A549 (cell line): ENCODE data around the gene TUB. TPM values are rescaled to one million over a fixed set of nuclear protein-coding genes. Genes with fewer than 3 reads are reported as not detected.

Source experiments
- ATAC-seq, 2 experiments: fragments of 200-7000 bp in 1 of 2; fragments of >200 bp in 1 of 2; cut with Nextera tagmentation in 1 of 2; cut with Tn5 transposase in 1 of 2; 3 replicates each; pipeline versions ENCODE4 v1.8.0 to v1.9.1; 2018 to 2020; ENCODE audit warnings: mild to moderate bottlenecking in 1 of 2, moderate library complexity in 1 of 2
- CTCF ChIA-PET: fragments of 300-600 bp; sonication (Branson Sonifier 250); formaldehyde crosslinking; extraction: SDS; loops from one replicate; lab custom pipeline; 2021; ENCODE audit warnings: antibody characterized with exemption, inconsistent platforms; lab: Yijun Ruan, JAX
- POLR2A ChIA-PET: fragments of 350-600 bp; formaldehyde crosslinking; extraction: SDS; loops from one replicate; lab custom pipeline; 2021; ENCODE audit warnings: antibody characterized with exemption, inconsistent platforms; lab: Yijun Ruan, JAX
- DNase-seq, 2 experiments: peaks; one replicate each; pipeline versions ENCODE4 v3.0.0 to v3.0.0-alpha.2; 2011 to 2016; ENCODE audit warnings: low read depth in 1 of 2, low spot score in 1 of 2
- FAIRE-seq: peaks from 2 replicates; lab custom pipeline; 2011; peaks lifted over from hg19 to GRCh38; lab: Jason Lieb, UNC
- H3K27ac ChIP-seq, 2 experiments: fragments of >200 bp; sonication (Bioruptor Twin); formaldehyde crosslinking; 3 replicates each; pipeline ENCODE4 v1.5.1; 2016 to 2017
- H3K4me1 ChIP-seq: fragments of >200 bp; sonication (Bioruptor Twin); formaldehyde crosslinking; 3 replicates; pipeline ENCODE4 v1.6.1; 2016
- H3K4me2 ChIP-seq: fragments of >200 bp; sonication (Bioruptor Twin); formaldehyde crosslinking; 3 replicates; pipeline ENCODE4 v1.6.1; 2016
- H3K4me3 ChIP-seq: fragments of >200 bp; sonication (Bioruptor Twin); formaldehyde crosslinking; 3 replicates; pipeline ENCODE4 v1.5.1; 2016
- H3K9me3 ChIP-seq: fragments of >200 bp; sonication (Bioruptor Twin); formaldehyde crosslinking; 3 replicates; pipeline ENCODE4 v1.6.1; 2016
- CBX2 ChIP-seq: fragments of 200-600 bp; sonication (generic); IDR thresholded peaks from 2 replicates; pipeline ENCODE4 v1.6.1; 2016; ENCODE audit warnings: low read depth, mild to moderate bottlenecking, borderline replicate concordance
- CHD2 ChIP-seq: fragments of 150-350 bp; IDR thresholded peaks from 2 replicates; pipeline ENCODE4 v1.6.1; 2014; ENCODE audit warnings: low read length; ENCODE audit not compliant: partially characterized antibody
- CHD4 ChIP-seq: fragments of 200-600 bp; sonication (generic); IDR thresholded peaks from 2 replicates; pipeline ENCODE4 v1.6.1; 2016; ENCODE audit warnings: antibody characterized with exemption, mild to moderate bottlenecking, borderline replicate concordance
- ELK1 ChIP-seq: fragments of 150-350 bp; IDR thresholded peaks from 2 replicates; pipeline ENCODE4 v1.6.1; 2014; ENCODE audit warnings: low read depth, mild to moderate bottlenecking, low read length
- EP300 ChIP-seq, 2 experiments: fragments of >200 bp; sonication (Bioruptor Twin); formaldehyde crosslinking; IDR thresholded peaks; 2 replicates in 1 of 2; 3 replicates in 1 of 2; pipeline ENCODE4 v1.6.1; 2016 to 2017
- FOXS1 ChIP-seq: fragments of 250-450 bp; sonication (Bioruptor Pico); IDR thresholded peaks from 2 replicates; pipeline ENCODE4 v1.5.0; 2020; ENCODE audit warnings: mild to moderate bottlenecking, moderate library complexity
- HDAC2 ChIP-seq: fragments of 200-600 bp; sonication (generic); IDR thresholded peaks from 2 replicates; pipeline ENCODE4 v1.6.1; 2016
- HEYL ChIP-seq: fragments of 250-450 bp; sonication (Bioruptor Pico); IDR thresholded peaks from 2 replicates; pipeline ENCODE4 v1.8.0; 2021; ENCODE audit warnings: mild to moderate bottlenecking, moderate library complexity
- JUN ChIP-seq, 2 experiments: fragments of >200 bp; sonication (Bioruptor Twin); formaldehyde crosslinking; IDR thresholded peaks; 2 replicates in 1 of 2; 3 replicates in 1 of 2; pipeline ENCODE4 v1.6.1; 2016 to 2017
- KDM1A ChIP-seq: fragments of 200-600 bp; sonication (generic); IDR thresholded peaks from 2 replicates; pipeline ENCODE4 v1.6.1; 2016; ENCODE audit warnings: low read depth, mild to moderate bottlenecking
- MAZ ChIP-seq: fragments of 150-350 bp; IDR thresholded peaks from 2 replicates; pipeline ENCODE4 v1.6.1; 2014; ENCODE audit warnings: antibody characterized with exemption, low read depth, low read length, borderline replicate concordance
- MYC ChIP-seq: IDR thresholded peaks from 2 replicates; pipeline ENCODE4 v1.6.1; 2012; ENCODE audit warnings: mild to moderate bottlenecking, inconsistent platforms, low read length, improper control_type of control experiment, borderline replicate concordance
- POLR2A ChIP-seq: IDR thresholded peaks from 2 replicates; pipeline ENCODE4 v1.6.1; 2012; ENCODE audit warnings: mild to moderate bottlenecking, low read length
- REST ChIP-seq: fragments of 200-600 bp; sonication (generic); IDR thresholded peaks from 2 replicates; pipeline ENCODE4 v1.6.1; 2016; ENCODE audit warnings: antibody characterized with exemption, mild to moderate bottlenecking, moderate library complexity
- TFCP2L1 ChIP-seq: fragments of 250-450 bp; sonication (Bioruptor Pico); IDR thresholded peaks from 2 replicates; pipeline ENCODE4 v1.5.0; 2021; ENCODE audit warnings: mild to moderate bottlenecking
- USF2 ChIP-seq: fragments of 450-650 bp; IDR thresholded peaks from 2 replicates; pipeline ENCODE4 v1.6.1; 2014; ENCODE audit warnings: antibody characterized with exemption
- ZNF302 ChIP-seq: fragments of 250-450 bp; sonication (Bioruptor Pico); IDR thresholded peaks from 2 replicates; pipeline ENCODE4 v1.9.0; 2021; ENCODE audit warnings: inconsistent platforms, mild to moderate bottlenecking, moderate library complexity
- WGBS: methylation state at CpG from one replicate; pipeline ENCODE4 v1.1.6; 2017; ENCODE audit errors: missing lambda C conversion rate; 5-methylcytosine and 5-hydroxymethylcytosine counted together
- polyA minus RNA-seq: library from RNA; depleted of rRNA, polyadenylated mRNA; stranded (reverse); fragments of >200 nt; gene quantifications from 2 replicates; pipeline ENCODE4 v1.2.3, GENCODE V29; 2011; rRNA and poly(A)+ RNA removed
- polyA plus RNA-seq, 4 experiments: library from polyadenylated mRNA; depleted of rRNA in 3 of 4; stranded (reverse); fragments of >200 nt; fragmentation: RNase III in 1 of 4; extraction: RNeasy Plus Mini Kit Qiagen cat#74134 plus additional on column Dnase treatment in 1 of 4; gene quantifications; 2 replicates in 3 of 4; 3 replicates in 1 of 4; pipeline ENCODE4 v1.2.3, GENCODE V29; 2011 to 2017
- TF ChIP-seq, protein P1 (sequence below): IDR thresholded peaks from 2 replicates; pipeline ENCODE4 v1.6.1; 2012; ENCODE audit warnings: low read depth, borderline replicate concordance

TUB gene
- polyA plus RNA-seq (2011; rRNA removed) (11.3 and 11.7 TPM in 2 replicates), polyA plus RNA-seq (2017; fragmentation: RNase III; extraction: RNeasy Plus Mini Kit Qiagen cat#74134 plus additional on column Dnase treatment) (12.5 to 13.2 TPM (median 12.8 TPM) in 3 replicates), polyA minus RNA-seq (12.6 and 14.5 TPM in 2 replicates)
- polyA plus RNA-seq (2012; cell fraction: cytosol; rRNA removed) = 7.8 and 10.0 TPM in 2 replicates
- polyA plus RNA-seq (2012; cell fraction: nucleus; rRNA removed) = 11.7 and 17.0 TPM in 2 replicates

DNA sequence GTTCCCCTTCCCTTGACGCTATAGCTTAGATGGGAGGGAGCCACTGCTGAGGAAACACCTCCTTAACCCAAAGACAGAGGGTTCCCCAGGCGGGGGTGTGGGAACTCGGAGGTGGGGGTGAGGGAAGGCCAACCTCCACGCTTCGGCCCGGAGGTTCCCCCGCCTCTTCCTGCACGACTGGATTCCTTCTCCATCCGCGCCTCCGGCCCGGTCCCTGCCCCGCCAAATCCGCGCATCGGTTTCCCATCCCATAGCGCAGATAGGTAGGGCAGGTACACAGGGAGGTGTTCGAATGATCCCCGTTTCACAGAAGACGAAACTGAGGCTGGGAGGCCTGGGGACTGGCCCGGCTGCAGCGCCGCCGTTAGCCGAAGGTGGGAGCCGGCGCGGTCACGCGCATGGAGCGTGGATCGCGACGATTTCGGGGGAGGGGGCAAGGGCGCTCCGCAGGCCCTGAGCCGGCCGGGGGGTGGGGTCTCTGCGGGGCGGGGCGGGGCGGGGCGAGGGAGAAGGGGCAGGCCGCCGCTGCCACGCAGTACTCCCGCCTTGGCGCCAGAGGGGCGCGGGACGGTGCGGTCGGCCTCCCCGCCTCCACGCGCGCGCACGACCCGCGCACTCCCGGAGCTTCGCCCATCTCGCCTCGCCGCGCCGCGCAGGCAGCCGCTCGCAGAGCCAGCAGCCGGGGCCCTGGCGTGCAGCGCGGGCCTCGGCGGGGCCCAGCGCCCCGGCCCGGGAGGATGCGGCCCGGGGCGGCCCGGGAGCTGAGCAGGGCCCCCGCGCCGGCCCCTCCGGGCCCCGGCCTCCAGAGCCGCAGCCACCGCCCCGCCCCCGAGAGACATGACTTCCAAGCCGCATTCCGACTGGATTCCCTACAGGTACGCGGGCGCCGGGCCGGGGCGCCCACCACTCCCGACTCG, at the start of gene TUB:
Gene TUB (plus strand): TSS at position 538 of the 917 bp plus-strand sequence. CDS start 300 bp downstream, at position 838.
- FAIRE-seq (no peak), DNase-seq (peak; percentile 19 to 65), ATAC-seq (peak; percentile 64 to 78)
- peak within 1 kb of the TSS; percentile 86 for H3K4me2 ChIP-seq
- H3K27ac ChIP-seq = peak within 1 kb of the TSS; percentile 74 to 88
- POLR2A ChIA-PET = no interaction called here
- peak within 1 kb of the TSS; percentile 80 for H3K4me3 ChIP-seq
- 4% methylated on average over 17 of the region's 104 CpGs for WGBS
- peaks cover 6% of the 10 kb centered on the region; the same call in 1 of the 3 replicates for H3K4me1 ChIP-seq
- CTCF ChIA-PET = interaction anchor here (1.0 to 30.1 kb wide), 9 partner anchors 7 to 75 kb away, joined by 3 to 644 read pairs (median 6); no protein-coding TSS in a partner anchor
- H3K9me3 ChIP-seq = no peaks in the 10 kb centered on the region
- TF ChIP-seq POLR2A (peak; percentile 41), KDM1A (peak; percentile 79; the same call in 1 of the 2 replicates), TFCP2L1 (CRISPR knock-in tag) (no peak), JUN (IDR thresholded peaks at IDR 0.05) (peak in 1 of 2 experiments; percentile 44; a peak in 1 of 5 replicates), CHD4 (peak; percentile 84; the same call in 1 of the 2 replicates), HDAC2 (peak; percentile 75; the same call in 1 of the 2 replicates)
- TF ChIP-seq, protein P1, sequence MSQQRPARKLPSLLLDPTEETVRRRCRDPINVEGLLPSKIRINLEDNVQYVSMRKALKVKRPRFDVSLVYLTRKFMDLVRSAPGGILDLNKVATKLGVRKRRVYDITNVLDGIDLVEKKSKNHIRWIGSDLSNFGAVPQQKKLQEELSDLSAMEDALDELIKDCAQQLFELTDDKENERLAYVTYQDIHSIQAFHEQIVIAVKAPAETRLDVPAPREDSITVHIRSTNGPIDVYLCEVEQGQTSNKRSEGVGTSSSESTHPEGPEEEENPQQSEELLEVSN = no peak

- ATAC-seq (no peak), FAIRE-seq (no peak)
Measured at GRCh38 chr11:8031248-8032115, 49.5 kb upstream of the TUB start.

More at GRCh38 chr11:8031248-8032115, 49.5 kb upstream of the TUB start:
- TF ChIP-seq FOXS1 (CRISPR knock-in tag) = no peak
- no peak for TF ChIP-seq CBX2
- no peak for TF ChIP-seq CHD2
- no peak for TF ChIP-seq ELK1
- TF ChIP-seq REST = no peak
- TF ChIP-seq, protein P1 = no peak
- TF ChIP-seq JUN (IDR thresholded peaks at IDR 0.05) = no peak
- TF ChIP-seq EP300 (IDR thresholded peaks at IDR 0.05) = no peak
- TF ChIP-seq USF2 = no peak
- TF ChIP-seq TFCP2L1 (CRISPR knock-in tag) = no peak
- no peak for TF ChIP-seq MAZ
- no peak for TF ChIP-seq HEYL (CRISPR knock-in tag)
- no peak for TF ChIP-seq MYC
- no peak for TF ChIP-seq ZNF302 (CRISPR knock-in tag)
- ChIA-PET CTCF (interaction anchor here (0.5 to 17.4 kb wide), 8 partner anchors 9 to 1060 kb away, joined by 3 to 644 read pairs (median 16); partner anchors contain the start of gene TUB), POLR2A (no interaction called here)
- H3K9me3 ChIP-seq = no peaks in the 10 kb centered on the region
- no peak overlapping the region for H3K27ac ChIP-seq
- 72% methylated on average over 14 of the region's 32 CpGs for WGBS
- H3K4me2 ChIP-seq = no peak overlapping the region
- no peak for DNase-seq
- no peak overlapping the region for H3K4me3 ChIP-seq
- H3K4me1 ChIP-seq = no peaks in the 10 kb centered on the region
